EL (cell line): ENCODE data around the gene GPHN.
A peak's percentile ranks its signal among the peaks of the same experiment; 100 is the strongest.
"Not testable (repeated sequence)": the region's sequence is repeated elsewhere in the genome, so short reads cannot be mapped to it uniquely, and the experiment has no call there.

ENCODE experiments used
- DNase-seq: peaks from one replicate; pipeline ENCODE4 v3.0.0-alpha.2; 2016

Gene GPHN

DNA sequence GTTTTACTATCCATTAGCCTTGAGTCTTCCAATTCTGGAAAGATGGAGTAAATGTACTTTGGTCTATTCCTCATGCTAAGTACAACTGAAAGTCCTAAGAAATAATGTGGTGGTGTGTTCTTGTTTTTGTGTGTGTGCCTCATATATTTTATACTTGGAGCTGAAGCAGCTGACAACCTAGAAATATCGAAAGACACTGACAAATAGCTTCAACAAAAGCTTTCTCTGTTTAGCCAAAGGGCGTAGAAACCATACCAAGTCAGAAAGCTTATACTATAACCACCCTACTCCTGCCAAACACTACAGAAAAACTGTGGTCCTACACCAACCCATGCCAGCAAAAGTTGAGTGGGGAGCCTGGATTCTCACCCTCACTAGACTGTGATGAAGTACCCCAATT lies 188.4 kb downstream of the GPHN start:
- no peak for DNase-seq

DNA sequence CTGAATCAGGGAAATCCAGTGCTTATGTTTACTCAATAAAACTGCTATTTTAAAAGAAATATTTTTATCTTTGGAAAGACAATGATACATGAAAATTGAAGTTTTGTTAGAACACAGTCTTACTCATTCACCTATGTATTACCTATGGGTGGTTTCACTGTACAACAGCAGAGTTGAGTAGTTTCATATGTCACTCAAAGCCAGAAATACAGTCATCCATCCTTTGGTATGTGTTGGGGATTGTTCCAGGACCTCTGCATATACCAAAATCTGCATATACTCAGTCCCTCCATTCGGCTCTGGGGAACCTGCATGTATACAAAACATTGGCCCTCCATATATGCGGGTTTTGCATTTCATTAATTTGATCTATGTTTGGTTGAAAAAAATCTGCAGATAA lies 190.6 kb downstream of the GPHN start:
- DNase-seq: no peak

DNA sequence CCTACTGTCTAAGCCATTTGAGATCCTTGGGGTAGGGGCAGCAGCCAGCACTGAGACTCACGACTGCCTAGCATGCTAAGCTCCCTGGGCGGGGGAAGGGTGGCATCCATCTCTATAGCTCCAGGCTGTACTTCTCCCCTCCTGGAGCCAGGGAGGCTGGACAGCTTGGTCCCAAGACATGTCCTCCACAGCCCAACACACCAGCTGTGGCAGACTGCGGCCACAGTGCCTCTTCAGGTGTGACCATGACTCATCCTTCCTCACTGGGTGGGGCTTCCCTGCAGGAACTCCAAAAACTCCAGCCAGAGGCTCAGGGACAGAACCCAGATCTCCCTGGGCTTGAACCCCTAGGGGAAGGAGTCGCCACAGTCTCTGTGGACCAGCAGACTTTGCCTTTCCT lies 193.9 kb downstream of the GPHN start:
- DNase-seq: no peak

DNA sequence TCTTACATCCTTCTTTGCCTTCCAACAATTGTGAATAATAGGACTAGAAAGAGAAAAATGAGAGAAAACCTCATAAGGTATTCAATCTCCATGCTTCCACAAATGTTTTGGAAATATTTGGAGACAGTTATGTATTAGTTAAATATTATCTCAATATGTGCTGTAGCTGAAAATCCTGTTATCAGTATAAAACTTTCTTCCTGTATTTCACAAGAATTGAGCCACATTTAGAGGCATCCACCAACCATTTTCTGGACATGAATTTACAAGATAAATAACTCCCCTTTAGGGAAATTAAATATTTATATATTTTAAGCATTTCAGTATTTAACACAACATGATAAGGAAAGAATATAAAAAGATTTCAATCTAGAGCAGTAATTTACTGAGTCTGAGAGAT lies 200.3 kb downstream of the GPHN start:
- DNase-seq: no peak

DNA sequence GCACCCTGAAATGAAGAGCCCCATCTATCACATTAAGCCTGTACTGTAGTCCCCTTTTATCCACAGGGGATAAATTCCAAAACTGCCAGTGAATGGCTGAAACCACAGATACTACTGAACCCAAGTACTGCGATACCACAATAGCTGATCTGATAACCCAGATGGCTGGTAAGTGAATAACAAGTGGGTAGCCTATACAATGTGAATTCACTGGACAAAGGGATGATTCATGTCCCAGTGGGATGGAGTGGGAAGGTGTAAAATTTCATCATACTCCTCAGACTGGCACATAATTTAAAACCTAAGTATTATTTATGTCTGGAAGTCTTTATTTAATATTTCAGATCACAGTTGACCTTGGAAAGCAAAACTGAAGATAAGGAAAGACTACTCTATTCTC lies 201.3 kb downstream of the GPHN start:
- peak; percentile 53 for DNase-seq

DNA sequence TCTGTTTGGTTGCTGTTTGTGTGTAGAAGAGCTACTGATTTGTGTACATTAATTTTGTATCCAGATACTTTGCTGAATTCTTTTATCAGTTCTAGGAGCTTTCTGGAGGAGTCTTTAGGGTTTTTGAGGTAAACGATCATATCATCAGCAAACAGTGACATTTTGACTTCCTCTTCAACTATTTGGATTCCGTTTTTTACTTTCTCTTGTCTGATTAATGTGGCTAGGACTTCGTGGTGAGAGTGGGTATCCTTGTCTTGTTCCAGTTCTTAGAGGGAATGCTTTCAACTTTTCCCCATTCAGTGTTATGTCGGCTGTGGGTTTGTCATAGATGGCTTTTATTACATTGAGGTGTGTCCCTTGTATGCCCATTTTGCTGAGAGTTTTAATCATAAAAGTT lies 206.3 kb downstream of the GPHN start:
- DNase-seq: not testable (repeated sequence)

DNA sequence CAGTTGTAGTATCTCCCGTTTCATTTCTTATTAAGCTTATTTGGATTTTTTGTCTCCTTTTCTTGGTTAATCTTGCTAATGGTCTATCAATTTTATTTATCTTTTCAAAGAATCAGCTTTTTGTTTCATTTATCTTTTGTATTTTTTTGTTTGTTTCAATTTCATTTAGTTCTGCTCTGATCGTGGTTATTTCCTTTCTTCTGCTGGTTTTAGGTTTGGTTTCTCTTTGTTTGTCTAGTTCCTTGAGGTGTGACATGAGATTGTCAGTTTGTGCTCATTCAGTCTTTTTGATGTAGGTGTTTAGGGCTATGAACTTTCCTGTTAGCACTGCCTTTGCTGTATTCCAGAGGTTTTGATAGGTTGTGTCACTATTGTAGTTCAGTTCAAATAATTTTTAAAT lies 207.4 kb downstream of the GPHN start:
- not testable (repeated sequence) for DNase-seq

DNA sequence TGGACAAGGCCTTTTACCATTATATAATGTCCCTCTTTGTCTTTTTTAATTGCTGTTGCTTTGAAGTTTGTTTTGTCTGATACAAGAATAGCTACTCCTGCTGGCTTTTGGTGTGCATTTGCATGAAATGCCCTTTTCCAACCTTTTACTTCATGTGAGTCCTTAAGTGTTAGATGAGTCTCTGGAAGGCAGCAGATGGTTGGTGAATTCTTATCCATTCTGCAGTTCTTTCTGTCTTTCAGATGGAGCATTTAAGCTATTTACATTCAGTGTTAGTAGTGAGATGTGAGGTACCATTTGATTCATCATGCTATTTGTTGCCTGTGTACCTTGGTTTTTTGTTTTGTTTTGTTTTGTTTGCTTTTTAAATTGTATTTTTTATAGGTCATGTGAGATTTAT lies 208.3 kb downstream of the GPHN start:
- DNase-seq: no peak

DNA sequence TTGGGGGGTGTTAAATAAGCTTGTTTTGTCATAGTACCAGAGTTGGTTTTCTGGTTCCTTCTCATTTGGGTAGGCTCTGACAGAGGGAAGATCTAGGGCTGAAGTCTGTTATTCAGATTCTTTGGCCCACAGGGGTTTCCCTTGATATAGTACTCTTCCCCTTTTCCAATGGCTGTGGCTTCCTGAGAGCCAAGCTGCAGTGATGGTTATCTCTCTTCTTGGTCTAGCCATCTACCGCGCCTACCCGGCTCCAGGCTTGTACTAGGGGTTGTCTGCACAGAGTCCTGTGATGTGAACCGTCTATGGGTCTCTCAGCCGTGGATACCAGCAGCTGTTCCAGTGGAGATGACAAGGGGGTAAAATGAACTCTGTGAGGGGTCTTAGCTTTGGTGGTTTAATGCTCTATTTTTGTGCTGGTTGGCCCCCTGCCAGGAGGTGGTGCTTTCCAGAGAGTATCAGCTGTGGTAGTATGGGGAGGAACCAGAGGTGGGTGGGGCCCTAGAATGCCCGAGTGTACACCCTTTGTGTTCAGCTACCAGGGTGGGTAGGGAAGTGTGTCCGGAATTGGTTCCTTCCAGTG lies 209.7 kb downstream of the GPHN start:
- no peak for DNase-seq

DNA sequence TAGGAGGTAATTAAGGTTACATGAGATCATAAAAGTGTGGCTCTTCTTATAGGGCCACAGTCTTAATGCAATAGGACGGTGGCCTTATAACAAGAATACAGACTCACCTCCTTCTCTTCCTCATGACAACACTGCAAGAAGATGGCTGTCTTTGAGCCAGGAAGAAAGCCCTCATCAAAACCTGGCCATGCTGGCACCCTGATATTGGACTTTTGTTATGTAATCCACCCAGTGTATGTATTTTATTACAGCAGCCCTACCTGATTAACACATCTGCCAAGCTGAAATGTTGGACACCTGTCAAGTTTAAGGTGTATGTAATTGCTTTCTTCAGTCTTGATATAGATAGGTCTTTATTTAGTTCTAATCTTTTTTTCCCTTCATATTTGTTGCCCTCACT lies 217.0 kb downstream of the GPHN start:
- DNase-seq: no peak

DNA sequence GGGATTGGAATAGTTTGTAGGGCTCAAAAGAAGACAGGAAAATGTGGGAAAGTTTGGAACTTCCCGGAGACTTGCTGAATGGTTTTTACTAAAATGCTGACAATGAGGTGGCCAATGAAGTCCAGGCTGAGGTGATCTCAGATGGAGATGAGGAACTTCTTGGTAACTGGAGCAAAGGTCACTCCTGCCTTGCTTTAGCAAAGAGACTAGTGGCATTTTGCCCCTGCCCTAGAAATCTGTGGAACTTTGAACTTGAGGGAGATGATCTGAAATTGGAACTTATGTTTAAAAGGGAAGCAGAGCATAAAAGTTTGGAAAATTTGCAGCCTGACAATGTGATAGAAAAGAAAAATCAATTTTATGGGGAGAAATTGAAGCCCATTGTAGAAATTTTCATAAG lies 223.4 kb downstream of the GPHN start:
- DNase-seq: not testable (repeated sequence)

DNA sequence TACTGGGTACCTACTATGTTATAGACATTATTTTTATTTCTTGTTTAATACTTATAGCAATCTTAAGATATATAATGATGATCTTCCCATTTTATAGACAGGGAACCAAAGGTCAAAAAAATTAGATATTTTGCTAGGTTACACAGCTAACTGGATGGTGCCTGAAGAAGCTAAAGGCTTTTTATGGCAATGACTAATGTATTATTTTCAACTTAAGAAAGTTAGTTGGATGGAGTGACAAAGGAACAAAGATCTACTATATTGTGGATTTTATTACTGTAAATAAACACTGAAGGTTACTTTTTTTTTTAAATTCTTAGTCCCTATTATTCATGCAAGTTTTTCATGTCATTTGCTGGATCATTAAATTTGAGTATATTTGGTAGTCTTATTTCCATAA lies 227.9 kb downstream of the GPHN start:
- no peak for DNase-seq

DNA sequence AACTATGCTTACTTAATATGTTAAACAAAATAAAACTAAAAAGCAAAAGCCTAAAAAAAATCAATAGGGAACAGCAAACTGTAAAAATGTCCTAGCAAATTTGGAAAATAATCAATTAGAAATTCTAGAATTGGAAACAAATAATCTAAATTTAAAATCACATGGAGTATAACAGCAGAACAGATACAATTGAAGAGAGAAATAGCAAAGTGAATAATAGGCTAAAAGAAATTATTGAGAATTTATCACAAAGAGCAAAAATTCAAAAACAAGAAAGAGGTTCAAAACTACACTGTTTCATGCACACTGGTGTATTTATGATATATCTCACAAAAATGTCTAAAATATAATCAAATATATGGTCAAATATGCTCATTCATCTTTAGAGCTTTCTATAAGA lies 231.9 kb downstream of the GPHN start:
- DNase-seq: no peak

DNA sequence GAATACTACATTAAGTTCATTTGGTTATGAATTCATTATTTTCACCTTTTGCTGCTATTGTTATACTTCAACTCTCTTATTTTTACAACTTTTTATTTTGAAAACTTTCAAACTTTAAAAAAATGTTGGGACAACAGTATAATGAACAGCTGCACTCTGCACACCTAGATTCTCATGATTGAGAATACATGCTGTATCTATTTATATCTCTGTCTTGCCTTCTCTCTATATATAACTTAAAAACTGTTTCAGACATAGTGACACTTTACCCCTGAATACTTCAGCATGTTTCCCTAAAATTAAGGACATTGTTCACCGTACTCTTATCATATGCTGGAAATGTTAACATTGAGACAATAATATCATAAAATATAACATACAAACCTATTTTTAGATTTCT lies 237.1 kb downstream of the GPHN start:
- DNase-seq: no peak

DNA sequence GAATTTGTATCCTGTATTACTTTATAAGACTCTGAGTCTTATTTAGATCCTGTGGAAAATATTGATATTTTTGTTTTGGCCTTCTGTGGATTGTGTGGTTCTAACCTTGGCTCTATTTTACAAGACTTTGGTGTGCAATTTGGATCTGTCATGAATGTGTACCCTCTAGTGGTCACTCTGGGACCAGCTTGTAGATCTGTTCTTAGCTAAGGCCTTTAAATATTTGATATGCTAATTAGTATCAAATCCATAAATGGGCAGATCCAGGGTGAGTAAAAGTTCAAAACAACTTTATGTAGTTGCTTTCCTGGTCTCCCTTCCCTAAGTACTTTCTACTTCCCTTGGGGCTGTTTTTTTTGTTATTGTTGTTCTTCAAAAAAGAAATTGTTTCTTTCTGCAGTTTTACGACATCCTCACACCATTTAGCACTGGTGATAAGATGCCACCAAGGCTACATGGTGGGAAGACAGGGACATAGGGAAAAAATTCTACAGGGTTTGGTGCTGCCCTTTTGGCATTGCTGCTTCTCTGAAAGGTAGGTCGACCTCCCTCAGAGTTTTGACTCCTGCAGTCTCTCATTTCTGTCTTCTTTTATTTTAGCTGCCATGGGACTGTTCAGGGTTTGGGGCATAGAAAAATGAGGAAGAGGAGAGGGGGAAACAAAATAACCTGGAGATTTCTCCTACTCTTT lies 238.5 kb downstream of the GPHN start:
- DNase-seq: peak; percentile 50

DNA sequence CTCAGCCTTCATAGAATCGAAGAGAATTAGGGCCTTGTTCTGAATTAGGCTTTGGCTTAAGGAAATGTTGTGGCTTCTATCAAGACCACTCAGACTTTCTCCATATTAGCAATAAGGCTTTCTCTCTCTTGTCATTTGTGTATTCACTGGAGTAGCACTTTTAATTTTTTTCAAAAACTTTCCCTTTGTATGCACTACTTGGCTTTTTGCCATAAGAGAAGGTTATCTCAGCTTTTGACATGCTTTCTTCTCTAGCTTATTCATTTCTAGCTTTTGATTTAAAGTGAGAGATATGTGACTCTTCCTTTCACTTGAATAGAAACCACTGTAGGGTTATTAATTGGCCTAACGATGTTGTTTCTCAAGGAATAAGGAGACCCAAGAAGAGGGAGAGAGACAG lies 244.2 kb downstream of the GPHN start:
- DNase-seq: no peak

DNA sequence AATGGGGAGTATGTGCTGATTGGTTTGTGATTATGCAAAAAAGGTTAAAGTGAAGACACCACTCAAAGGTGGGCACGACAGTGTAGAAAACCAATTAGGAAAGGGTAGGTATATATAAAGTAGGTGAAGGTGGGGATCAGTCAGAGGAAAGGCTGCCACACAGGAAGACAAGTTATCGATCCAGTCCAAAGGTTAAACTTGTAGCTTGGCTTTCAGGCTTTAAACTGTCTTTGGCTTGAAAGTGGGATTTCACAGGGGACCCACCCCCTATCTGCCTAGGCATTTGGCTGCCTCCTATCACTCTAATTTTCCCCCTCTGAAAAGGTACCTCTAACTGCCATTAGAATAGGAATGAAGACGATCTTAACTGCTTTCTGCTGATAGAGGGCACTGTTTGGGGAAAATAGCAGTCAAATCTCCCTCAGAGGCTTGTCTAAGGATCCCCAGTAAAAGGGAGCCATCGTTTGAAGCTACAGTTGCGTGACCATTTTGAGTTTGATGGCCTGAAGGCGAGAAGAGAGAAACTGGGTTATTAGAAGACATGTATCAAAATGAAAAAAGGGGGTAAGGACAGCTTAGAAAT lies 250.2 kb downstream of the GPHN start:
- DNase-seq: no peak

DNA sequence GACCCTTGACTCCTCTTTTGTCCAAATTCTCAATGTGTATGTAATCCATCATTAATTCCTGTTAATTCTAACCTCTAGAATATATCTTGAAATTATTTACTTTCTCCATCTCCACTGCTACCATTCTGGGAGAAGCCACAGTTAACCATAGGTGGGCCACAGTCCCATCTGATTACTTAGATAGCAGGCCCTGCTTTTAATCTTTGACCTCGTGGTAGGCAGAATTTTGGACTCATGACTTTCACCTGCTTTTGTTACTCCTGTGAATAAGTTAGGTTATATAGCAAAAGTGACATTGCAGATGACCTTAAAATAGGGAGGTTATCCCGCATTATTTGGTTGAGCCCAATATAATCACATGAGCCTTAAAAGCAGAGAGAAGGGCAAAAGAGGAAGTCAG lies 264.2 kb downstream of the GPHN start:
- no peak for DNase-seq

DNA sequence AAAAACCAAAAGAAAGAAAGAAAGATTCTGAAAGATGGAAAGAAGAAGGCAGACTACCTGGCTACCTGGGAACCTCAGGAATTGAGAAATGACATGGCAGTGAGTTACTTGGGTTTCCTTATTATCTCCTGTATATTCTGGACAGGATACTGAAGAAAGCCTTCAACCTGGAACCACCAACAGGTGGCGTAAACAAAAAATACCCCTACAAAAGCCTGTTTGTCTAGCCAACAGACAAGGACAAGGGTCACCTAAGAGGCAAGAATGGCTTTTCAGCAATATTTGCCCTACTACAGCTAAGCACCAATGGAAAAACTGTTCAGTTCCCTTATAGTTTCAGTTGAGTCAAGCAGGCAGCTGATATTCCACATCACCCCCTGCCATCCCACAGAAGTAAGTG lies 274.9 kb downstream of the GPHN start:
- DNase-seq: no peak

DNA sequence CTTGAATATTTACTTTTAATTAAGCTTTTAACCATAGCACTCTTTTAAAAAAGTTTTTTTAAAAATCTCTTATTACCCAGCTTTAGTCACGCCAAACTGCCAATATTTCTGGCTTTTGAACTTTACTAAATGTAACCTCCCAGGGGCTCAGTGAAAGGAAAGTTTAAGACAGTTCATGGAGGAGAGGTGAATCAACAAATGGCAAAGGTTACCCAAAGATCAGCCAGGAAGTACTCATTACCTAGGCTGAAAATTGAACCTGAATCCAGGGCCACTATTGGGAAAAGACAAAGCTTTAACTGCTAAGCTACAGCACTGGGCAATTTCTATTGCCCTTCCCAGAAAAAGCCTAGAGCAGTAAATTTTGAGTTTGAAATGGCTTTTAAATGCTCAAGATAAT lies 282.2 kb downstream of the GPHN start:
- no peak for DNase-seq

DNA sequence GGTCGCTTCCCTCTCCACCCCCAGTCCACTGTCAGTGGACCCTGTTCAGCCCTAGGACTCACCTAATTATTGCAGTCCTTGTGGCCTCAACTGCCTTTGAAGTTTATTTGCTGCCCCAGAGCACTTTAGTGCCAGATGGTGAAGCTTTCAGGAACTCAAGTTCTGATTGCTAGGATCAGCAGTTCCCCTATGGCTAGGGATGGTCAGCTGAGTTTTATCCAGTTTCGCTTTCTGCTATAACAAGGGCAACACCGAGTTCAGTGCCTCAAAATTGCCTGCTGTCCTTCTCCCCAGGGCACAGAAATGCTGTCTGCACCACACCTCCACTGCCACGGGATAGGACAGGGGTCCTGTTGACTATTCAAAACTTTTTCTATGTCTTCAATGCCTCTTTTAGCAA lies 295.0 kb downstream of the GPHN start:
- no peak for DNase-seq

DNA sequence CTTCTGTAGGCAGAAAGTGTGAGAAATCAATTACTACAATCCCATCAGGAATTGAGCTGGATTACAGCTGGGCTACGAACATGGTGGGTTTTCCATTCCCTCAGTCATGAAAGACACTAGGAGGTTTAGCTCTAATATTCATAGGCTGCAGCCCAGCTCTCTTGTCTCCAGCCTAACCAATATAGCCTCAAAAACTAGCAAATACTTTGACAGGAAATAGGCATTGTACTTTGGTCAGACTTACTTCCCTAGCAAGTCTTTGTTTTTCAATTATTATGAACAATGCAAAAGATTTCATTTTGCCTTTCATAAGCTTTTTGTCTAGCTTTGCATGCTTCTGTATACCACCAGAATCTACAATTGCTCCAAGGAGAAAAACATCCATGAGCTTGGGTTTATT lies 296.2 kb downstream of the GPHN start:
- DNase-seq: no peak

DNA sequence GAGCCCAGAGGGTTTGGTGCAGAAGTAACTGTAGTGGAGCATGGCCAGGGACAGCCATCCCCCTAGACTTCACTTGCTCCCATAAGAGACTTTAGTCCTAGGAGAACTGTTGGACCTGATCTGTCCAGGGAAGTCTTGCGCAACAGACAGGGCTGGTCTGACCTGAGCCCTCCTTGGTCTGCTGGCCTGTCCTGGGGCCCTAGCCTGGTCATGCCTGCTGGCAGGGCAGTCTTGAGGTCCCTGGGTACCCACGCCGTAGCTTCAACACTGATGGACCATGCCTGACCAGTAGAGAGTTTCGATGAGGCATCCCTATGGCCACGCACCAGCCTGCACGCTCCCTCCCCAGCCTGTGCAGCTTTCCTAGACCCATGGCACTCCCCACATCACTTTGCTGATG lies 305.7 kb downstream of the GPHN start:
- DNase-seq: no peak

DNA sequence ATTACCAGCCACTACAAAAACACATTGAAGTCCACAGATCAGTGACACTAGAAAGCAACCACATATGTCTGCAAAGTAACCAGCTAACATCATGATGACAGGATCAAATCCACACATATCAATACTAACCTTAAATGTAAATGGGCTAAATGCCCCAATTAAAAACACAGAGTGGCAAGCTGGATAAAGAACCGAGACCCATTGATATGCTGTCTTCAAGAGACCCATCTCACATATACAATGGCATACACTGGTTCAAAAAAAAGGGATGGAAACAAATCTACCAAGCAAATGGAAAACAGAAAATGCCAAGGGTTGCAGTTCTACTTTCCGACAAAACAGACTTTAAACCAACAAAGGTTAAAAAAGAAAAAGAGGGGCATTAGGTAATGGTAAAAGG lies 307.7 kb downstream of the GPHN start:
- DNase-seq: no peak

DNA sequence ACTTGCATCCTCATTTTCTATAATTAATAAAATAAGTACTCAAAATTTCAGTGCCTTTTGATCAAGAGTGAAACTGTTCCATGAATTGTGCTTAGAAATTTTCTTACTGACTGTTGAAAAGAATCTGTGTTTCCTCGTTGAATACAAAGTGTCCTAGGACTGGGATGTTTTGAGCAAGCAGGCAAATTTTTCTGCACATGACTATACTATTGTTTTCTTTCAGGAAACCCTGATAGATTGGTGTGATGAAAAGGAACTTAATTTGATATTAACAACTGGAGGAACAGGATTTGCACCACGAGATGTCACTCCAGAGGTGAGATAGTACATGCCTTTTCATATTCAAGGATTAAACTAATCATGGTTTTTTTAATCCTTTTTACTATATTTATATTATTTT lies 316.3 kb downstream of the GPHN start:
- no peak for DNase-seq
